Left renal pelvis (tissue), 4 donors: ENCODE measurements around the gene LGALS16. TPM values are rescaled to one million over a fixed set of nuclear protein-coding genes. Genes with fewer than 3 reads are reported as not detected.
"Not testable (repeated sequence)": the region's sequence is repeated elsewhere in the genome, so short reads cannot be mapped to it uniquely, and the experiment has no call there.

Experiments used
- DNase-seq, 4 donors: peaks; one replicate each; pipeline ENCODE4 v3.0.0-alpha.2; 2013; ENCODE audit warnings: low read depth in 4 of 4, low spot score in 3 of 4
- polyA plus RNA-seq, 4 donors: library from polyadenylated mRNA; unstranded; fragments of 120-200 nt; gene quantifications; one replicate each; pipeline ENCODE4 v1.2.1, GENCODE V29; 2013; ENCODE audit not compliant: insufficient read length in 4 of 4

Gene LGALS16, protein sequence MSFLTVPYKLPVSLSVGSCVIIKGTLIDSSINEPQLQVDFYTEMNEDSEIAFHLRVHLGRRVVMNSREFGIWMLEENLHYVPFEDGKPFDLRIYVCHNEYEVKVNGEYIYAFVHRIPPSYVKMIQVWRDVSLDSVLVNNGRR
- polyA plus RNA-seq, result not detected

DNA sequence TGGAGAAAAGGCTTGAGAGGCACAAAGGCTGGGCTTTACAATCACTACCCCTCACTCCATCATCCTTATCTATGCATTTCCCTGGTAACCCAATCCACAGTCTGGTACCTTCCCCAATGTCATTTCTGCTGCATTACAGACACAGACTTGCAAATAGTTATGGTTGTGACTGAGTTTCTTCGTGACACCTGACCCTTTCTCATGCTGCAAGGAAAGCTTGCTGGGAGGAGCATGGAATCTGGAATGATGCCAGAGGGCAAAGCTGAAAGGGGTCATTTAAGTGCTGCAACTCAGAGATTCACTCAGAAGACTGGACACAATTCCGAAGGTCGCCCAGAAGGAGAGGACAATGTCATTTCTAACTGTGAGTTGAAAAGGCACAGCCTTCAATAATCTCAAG lies at the start of gene LGALS16:
LGALS16 (plus strand) TSS at position 301 of the 400 bp plus-strand sequence; CDS start at position 350, 49 bp downstream.
- no peak for DNase-seq

DNA sequence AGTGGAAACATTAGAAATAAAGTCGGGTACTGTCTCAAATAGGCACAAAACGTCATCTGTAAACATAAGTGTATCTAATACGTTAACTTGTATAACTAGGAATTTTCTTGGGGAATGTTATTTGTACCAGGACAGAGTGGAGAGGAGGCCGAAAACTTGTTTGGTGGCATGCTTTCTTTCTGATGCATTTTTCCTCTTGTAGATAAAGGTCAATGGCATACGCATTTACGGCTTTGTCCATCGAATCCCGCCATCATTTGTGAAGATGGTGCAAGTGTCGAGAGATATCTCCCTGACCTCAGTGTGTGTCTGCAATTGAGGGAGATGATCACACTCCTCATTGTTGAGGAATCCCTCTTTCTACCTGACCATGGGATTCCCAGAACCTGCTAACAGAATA lies 48.7 kb upstream of the LGALS16 start:
- DNase-seq, result no peak

DNA sequence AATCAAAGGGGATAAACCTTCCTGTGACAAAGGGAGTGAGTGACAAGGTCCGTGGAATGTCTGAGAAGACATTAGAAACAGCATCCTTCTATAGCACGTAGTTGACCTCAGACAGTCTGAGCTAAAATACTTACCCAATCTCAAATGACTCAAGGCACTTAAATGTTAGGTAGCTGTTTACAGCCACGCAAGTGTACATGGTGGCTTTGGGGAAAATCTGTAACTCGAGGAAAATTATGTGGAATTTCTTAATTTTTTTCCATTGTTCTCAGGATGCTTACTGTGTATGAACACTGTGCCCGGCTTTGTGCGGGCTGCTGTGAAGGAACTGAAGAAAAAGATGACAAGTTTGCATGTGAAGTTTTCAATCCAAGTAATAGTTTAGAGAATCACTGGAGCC lies 48.2 kb upstream of the LGALS16 start:
- no peak for DNase-seq

DNA sequence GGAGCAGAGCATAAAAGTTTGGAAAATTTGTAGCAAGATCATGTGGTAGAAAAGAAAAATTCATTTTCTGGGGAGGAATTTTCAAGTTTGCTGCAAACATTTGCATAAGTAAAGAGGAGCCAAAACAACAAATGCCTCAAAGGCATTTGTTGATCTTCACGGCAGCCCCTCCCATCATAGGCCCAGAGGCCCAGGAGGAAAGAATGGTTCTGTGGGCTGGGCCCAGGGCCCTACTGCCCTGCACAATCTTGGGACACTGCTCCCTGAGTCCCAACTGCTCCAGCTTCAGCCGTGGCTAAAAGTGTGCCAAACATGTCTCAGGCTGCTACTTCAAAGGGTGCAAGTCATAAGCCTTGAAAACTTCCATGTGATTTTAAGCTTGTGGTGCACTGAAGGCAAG lies 42.1 kb upstream of the LGALS16 start:
- DNase-seq, result no peak

DNA sequence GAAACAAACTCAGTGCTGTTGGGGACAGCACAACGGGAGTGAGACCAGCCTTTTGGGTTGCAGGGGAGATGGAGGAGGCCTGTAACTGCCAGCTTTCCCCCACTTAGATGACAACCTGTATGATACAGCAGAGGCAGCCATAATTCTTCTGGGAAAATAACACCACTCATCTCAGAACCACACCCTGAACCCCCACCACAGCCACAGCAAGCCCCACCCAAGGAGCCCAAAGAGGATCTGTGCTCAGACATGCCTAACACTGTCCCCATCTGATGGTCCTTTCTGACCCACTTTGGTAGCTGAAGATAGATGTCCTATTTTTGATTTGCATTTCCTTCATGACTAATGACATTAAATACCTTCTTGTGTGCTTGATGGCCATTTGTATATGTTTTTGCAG lies 38.0 kb upstream of the LGALS16 start:
- no peak for DNase-seq

DNA sequence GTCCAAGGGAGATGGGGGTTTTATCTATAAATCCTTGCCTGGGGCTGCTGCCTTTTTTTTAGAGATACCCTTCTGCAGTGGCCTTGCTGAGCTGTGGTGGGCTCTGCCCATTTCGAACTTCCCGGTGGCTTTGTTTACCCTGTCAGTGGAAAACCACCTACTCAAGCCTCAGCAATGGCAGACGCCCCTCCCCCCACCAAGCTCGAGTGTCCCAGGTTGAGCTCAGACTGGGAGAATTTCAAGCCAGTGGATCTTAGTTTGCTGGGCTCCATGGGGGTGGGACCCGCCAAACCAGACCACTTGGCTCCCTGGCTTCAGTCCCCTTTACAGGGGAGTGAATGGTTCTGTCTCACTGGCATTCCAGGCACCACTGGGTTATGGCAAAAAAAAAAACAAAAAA lies 31.8 kb upstream of the LGALS16 start:
- no peak for DNase-seq

DNA sequence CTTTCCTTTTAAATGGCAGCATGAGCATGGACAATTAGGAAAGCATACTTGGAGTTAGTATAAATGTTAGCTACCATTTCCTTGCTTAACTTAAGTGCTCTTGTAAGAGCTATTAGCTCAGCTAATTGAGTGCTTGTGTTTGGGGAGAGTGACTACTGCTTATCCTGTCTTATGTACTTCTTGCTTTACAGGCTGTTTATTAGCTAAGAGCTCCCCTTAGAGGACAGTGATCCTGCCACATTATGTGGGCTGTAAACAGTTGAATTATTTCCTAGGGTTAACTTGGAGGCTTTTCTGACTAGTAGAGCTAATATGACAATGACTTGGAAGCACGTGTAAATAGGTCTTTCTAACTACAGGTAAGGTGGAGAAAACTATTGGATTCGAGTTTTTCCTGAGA lies 28.1 kb upstream of the LGALS16 start:
- DNase-seq, result not testable (repeated sequence)

DNA sequence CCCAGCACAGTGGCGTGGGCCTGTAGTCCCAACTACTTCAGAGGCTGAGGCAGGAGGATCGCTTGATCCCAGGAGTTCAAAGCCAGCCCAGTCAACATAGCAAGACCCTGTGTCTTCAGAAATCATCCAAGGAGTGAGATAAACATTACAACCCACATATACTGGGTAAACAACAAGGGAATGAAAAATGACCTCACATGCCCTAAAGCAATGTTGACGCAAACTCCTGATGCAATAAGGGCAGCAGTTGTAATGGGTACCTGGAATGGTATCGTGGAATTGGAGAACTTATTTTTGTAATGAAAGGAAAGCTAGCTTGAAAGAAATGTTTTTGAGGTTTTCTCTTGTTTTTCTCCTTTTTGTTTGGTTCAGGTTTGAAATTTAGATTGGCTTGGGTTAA lies 24.5 kb upstream of the LGALS16 start:
- no peak for DNase-seq

DNA sequence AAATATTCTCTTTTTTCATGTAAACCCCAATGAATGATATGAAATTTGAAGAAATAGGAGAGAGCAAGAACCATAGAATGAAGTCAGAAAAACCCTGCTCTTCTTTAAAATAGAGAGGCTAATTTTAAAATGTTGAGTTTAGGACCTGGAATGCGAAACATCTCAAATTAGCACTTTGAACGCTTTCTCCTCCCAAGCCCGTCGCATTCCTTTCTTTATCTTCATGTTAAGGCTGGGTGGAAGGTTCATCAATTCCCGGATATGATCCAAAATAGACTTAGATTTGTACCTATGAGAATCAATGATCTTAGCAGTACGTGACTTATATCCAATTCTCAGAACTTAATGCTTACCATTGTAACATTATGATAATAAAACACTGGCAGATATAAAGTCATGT lies 24.1 kb upstream of the LGALS16 start:
- no peak for DNase-seq

DNA sequence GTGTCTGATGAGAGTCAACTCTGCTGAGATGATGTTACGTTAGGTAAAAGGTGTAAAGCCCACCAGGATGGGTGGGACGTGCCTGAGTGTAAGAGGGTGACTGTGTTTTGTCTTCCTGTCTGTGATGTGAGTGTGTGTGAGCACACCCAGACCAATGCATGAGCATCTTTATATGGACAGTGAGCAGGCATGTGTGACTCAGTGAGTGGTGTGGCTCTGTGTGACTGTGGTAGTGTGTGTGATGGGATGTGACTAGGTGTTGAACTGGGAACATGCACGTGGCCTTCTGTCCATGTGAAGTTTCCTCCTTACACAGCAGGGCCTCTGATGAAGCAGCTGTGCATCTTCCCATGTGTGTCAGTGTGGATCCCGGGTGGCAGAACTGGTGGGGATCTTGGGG lies 17.8 kb upstream of the LGALS16 start:
- no peak for DNase-seq

DNA sequence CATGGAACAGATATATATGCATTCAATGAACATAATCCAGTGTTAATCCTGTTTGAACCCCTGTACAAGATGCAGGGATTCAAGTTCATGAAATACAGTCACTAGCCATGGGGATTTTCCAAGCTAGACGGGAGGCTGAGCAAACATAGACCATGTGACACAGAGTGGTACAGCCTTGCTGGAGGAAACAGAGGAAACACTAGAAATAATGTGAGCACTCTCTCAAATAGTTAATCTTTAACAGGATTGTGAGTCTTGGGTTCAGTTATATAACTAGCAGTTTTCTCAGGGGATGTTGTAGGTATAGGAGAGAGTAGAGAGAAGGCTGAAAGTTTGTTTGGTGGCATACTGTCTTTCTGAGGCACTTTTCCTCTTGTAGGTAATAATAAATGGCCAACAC lies 13.9 kb upstream of the LGALS16 start:
- no peak for DNase-seq

DNA sequence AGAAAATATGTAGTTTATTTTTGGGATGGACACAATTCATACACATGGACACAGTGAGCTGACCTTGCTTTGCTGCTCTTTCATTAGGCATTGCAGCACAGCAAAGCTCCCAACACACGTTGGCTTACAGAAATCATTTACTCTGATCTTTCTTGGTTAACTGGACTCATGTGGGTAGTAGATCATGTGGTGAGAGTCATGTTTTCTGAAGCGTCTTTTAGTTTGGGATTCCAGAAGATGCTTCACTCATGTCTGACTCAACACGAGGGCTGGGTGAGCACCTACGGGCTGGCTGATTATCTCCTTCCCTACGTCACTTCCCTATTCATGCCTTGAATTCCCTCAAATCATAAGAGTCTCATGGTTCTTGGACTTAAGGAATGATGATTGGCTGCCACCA lies 12.1 kb upstream of the LGALS16 start:
- DNase-seq, result no peak

DNA sequence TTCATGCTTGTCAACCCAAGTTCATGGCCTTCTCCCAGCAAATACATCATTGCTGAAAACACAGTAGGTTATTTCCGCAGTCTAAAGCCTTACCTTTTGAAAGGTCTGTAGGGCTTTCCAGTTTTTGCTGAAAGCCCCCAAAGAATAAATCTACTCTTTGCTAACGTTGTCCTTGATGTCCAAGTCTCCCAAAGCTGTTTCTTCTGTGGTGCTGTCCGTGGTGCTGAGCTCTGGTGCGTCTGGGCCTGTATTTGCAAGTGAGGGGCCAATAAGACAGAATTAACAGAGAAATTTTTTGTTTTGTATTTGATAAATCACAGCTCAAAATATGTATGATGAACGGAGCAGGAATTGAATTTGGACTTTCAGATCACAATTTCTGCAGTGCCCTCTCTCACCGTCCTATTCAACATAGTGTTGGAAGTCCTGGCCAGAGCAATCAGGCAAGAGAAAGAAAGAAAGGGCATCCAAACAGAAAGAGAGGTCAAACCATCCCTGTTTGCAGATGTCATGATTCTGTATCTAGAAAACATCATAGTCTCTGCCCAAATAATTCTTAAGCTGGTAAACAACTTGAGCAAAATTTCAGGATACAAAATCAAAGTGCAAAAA lies 9.8 kb upstream of the LGALS16 start:
- DNase-seq, result peak in 3 of 4 donors; percentile 8 to 39 (median 14)

DNA sequence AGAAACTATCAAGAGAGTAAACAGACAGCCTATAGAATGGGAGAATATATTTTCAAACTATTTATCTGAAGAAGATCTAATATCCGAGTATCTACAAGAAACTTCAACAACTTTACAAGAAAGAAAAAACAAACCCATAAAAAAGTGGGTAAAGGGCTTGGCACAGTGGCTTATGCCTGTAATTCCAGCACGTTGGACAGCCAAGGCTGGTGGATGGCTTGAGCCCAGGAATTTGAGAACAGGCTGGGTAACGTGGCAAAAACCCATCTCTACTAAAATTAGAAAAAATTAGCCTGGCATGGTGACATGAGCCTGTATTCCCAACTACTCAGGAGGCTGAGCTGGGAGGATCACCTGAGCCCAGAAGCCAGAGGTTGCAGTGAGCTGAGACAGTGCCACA lies 7.8 kb upstream of the LGALS16 start:
- no peak for DNase-seq

DNA sequence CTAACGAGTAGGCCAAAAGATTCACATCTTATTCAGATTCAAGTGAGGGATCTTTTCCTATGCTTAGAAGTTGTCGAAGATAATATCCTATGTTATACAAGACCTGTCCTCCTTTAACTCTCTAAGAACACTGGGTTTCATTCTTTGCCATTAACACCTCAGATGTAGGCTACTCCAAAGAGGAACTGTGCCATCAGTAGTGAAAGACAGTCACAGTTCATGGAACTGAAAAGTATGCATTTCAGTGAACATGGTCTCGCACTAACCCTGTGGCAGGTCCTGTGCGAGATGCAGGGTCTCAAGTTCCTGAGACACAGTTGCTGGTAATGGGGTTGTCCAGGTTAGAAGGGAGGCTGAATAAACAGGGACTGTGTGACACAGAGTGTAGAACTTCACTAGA lies 4.1 kb downstream of the LGALS16 start:
- no peak for DNase-seq

DNA sequence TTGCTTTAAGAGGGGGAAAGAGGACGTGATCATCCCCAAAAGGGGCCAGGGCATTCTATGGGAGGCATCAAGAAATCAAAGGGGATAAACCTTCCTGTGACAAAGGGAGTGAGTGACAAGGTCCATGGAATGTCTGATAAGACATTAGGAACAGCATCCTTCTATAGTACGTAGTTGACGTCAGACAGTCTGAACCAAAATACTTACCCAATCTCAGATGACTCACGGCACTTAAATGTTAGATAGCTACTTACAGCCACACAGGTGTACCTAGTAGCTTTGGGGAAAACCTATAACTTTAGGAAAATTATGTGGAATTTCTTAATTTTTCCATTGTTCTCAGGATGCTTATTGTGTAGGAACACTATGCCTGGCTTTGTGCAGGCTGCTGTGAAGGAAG lies 4.9 kb downstream of the LGALS16 start:
- no peak for DNase-seq

DNA sequence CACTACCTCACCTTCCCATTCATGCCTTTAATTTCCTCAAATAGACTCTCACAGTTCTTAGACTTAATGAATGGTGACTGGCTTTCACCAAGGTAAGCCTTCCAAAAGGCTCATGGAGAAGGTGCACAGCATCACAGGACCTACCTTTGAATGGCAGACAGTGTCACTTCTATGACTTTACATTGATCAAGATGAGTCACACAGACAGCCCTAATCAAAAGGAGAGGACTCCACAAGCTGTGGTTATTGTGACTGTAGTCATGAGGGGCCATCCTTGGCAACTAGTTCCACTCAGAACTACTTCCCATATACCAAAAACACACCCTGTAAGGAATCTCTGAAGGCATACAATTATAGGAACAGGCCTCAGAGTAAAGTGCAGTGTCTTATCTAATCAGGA lies 5.9 kb downstream of the LGALS16 start:
- no peak for DNase-seq

DNA sequence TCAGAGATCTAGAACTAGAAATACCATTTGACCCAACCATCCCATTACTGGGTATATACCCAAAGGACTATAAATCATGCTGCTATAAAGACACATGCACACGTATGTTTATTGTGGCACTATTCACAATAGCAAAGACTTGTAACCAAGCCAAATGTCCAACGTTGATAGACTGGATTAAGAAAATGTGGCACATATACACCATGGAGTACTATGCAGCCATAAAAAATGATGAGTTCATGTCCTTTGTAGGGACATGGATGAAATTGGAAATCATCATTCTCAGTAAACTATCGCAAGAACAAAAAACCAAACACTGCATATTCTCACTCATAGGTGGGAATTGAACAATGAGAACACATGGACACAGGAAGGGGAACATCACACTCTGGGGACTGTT lies 14.1 kb downstream of the LGALS16 start:
- not testable (repeated sequence) for DNase-seq

DNA sequence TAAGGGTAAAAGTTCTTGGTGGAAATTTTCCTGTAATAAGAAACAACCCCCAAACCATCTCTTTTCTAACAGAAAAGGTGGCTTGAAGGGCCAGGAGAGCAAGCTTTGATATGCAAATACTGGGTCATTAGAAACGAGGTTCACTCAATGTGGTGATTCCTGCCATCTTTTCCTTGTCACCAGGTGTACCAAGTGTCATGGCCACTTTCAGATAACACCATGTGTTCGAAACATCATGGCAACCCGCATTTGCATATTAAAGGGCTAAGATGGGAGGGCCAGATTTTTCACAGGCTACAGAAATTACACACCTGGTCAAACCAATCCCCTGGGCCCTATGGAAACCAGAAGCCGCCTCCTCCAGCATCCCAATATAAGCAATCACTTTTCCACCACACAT lies 15.3 kb downstream of the LGALS16 start:
- no peak for DNase-seq

DNA sequence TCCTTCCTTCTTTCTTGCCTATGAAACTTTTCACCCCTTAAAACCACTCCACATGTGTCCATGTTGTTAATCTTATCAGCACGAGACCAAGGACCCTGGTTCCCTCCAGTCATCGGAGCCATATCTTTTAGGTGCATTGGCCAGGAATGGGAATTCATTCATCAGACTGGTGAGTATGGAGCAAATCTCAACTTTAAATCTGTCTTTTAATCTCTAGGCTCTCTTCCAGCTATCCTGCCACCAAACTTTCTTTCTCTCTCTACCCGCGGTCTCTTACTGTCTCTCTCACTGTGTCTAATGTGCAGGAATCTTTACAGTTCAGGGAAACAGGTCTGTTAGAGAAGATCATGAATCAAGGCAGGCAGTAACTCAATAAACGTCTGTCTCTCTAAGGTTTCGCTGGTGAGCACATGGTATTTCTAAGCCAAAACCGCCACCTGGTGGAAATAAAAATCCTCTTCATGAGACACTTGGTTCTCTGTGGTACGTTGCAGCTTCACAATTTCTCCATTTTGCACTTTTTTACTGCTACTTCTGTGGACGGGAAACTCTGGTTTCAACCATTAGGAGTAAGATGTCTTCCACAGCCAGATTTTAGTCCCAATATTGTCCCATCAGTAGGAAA lies 16.1 kb downstream of the LGALS16 start:
- DNase-seq, result peak in 2 of 4 donors; percentile 27 to 33

DNA sequence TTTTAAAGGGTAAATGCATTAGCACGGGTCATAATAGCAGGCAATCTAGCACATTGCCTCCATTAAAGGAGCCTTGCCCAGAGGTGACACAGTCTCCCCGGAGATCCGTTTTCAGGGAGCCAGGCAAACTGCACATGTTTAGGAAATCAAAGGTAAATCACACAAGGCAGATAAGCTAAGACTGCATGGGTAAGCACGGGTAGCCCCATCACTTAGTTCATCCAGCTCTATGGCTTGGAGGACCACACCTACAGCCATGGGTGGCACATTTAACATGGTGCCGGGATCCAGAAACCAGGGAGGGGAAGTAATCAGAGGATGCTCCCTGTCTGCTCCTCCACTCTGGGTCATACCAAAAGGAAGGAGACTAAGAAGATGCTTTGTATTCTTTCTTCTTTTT lies 16.8 kb downstream of the LGALS16 start:
- DNase-seq, result no peak

DNA sequence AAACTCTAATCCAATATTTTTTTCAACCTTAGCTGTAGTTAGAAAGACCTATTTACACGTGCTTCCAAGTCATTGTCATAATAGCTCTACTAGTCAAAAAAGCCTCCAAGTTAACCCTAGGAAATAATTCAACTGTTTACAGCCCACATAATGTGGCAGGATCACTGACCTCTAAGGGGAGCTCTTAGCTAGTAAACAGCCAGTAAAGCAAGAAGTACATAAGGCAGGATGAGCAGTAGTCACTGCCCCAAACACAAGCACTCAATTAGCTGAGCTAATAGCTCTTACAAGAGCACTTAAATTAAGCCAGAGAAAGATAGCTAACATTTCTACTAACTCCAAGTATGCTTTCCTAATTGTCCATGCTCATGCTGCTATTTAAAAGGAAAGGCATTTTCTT lies 18.1 kb downstream of the LGALS16 start:
- DNase-seq, result not testable (repeated sequence)
